HEK293T (cell line): ENCODE results near the gene RAB25.

ENCODE experiments used
- ARNT ChIP-seq: fragments of 450-650 bp; IDR thresholded peaks from 2 replicates; pipeline ENCODE4 v1.6.1; 2017; ENCODE audit warnings: mild to moderate bottlenecking
- BHLHE40 ChIP-seq: fragments of 450-650 bp; IDR thresholded peaks from 2 replicates; pipeline ENCODE4 v1.6.1; 2016; ENCODE audit warnings: mild to moderate bottlenecking, moderate library complexity, borderline replicate concordance
- FOXA1 ChIP-seq: fragments of 450-650 bp; IDR thresholded peaks from 2 replicates; pipeline ENCODE4 v1.6.1; 2016; ENCODE audit warnings: mild to moderate bottlenecking
- FOXM1 ChIP-seq: fragments of 450-650 bp; IDR thresholded peaks from 2 replicates; pipeline ENCODE4 v1.6.1; 2017; ENCODE audit warnings: mild to moderate bottlenecking, borderline replicate concordance
- LEF1 ChIP-seq: fragments of 450-650 bp; IDR thresholded peaks from 2 replicates; pipeline ENCODE4 v1.6.1; 2017; ENCODE audit warnings: mild to moderate bottlenecking, borderline replicate concordance
- NFRKB ChIP-seq: fragments of 450-650 bp; IDR thresholded peaks from 2 replicates; pipeline ENCODE4 v1.6.1; 2016; ENCODE audit warnings: mild to moderate bottlenecking, moderate library complexity
- SP1 ChIP-seq: fragments of 450-650 bp; IDR thresholded peaks from 2 replicates; pipeline ENCODE4 v1.6.1; 2017
- SUZ12 ChIP-seq: fragments of 450-650 bp; IDR thresholded peaks from 2 replicates; pipeline ENCODE4 v1.6.1; 2016; ENCODE audit warnings: mild to moderate bottlenecking
- TARDBP ChIP-seq: fragments of 450-650 bp; IDR thresholded peaks from 2 replicates; pipeline ENCODE4 v1.6.1; 2016
- ZNF384 ChIP-seq: fragments of 450-650 bp; IDR thresholded peaks from 2 replicates; pipeline ENCODE4 v1.6.1; 2016

DNA sequence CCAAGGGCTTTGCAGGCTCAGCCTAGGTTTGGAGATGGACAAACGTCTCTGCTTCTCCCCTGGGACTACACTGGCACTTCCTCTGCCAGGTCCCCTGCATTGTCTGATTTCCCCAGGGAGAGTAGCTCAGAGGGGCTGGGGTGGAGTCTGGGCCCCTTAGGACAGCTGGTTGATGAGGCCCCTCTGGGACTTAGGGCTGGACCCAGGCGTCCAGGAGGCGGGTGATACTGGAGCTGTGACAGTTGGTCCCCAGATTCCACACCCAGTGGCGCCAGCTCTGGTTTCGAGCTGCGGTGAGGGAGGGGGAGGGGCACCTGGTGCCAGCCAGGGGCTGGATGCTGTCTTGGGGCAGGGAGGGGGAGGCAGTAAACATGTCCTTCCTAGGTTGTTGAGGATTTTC is 28.7 kb downstream of the RAB25 start:
- TF ChIP-seq TARDBP (no peak), FOXA1 (no peak), BHLHE40 (no peak), SP1 (no peak), ARNT (no peak), SUZ12 (no peak), FOXM1 (no peak), NFRKB (no peak), ZNF384 (no peak), LEF1 (no peak)
